Smooth muscle cell (in vitro differentiated cells): ENCODE measurements around the gene ZNF839. TPM values are rescaled to one million over a fixed set of nuclear protein-coding genes. Genes with fewer than 3 reads are reported as not detected.

ENCODE experiments used
- DNase-seq: peaks from one replicate; lab custom pipeline; 2025; ENCODE audit not compliant: unreplicated experiment; lab: John Stamatoyannopoulos, UW
- H2AFZ ChIP-seq: fragments of 200-600 bp; sonication (generic); 2 replicates; pipeline ENCODE4 v1.6.0; 2016; ENCODE audit warnings: antibody characterized with exemption, low read depth, mild to moderate bottlenecking
- H3F3A ChIP-seq: fragments of 200-600 bp; sonication (generic); 2 replicates; pipeline ENCODE4 v1.6.0; 2017; ENCODE audit warnings: antibody characterized with exemption, low read depth
- H3K27ac ChIP-seq: fragments of 200-600 bp; sonication (generic); 2 replicates; pipeline ENCODE4 v1.5.1; 2016; ENCODE audit warnings: low read depth, mild to moderate bottlenecking
- H3K27me3 ChIP-seq: fragments of 200-600 bp; sonication (generic); 2 replicates; pipeline ENCODE4 v1.6.1; 2016; ENCODE audit warnings: low read depth, mild to moderate bottlenecking
- H3K36me3 ChIP-seq: fragments of 200-600 bp; sonication (generic); 2 replicates; pipeline ENCODE4 v1.5.1; 2016; ENCODE audit warnings: low read depth
- H3K4me1 ChIP-seq: fragments of 200-600 bp; sonication (generic); 2 replicates; pipeline ENCODE4 v1.5.1; 2016; ENCODE audit warnings: low read depth
- H3K4me2 ChIP-seq: fragments of 200-600 bp; sonication (generic); 2 replicates; pipeline ENCODE4 v1.6.0; 2016; ENCODE audit warnings: mild to moderate bottlenecking
- H3K4me3 ChIP-seq: fragments of 200-600 bp; sonication (generic); 2 replicates; pipeline ENCODE4 v1.5.1; 2016; ENCODE audit warnings: mild to moderate bottlenecking
- H3K79me2 ChIP-seq: fragments of 200-600 bp; sonication (generic); 2 replicates; pipeline ENCODE4 v1.6.0; 2016; ENCODE audit warnings: low read depth, mild to moderate bottlenecking
- H3K9ac ChIP-seq: fragments of 200-600 bp; sonication (generic); 2 replicates; pipeline ENCODE4 v1.6.0; 2016; ENCODE audit warnings: low read depth
- H3K9me3 ChIP-seq: fragments of 200-600 bp; sonication (generic); replicated peaks from 2 replicates; pipeline ENCODE4 v1.5.1; 2016; ENCODE audit warnings: low read depth
- H4K20me1 ChIP-seq: fragments of 200-600 bp; sonication (generic); 2 replicates; pipeline ENCODE4 v1.6.0; 2016; ENCODE audit warnings: low read depth
- CTCF ChIP-seq: fragments of 200-600 bp; sonication (generic); IDR thresholded peaks from 2 replicates; pipeline ENCODE4 v1.5.1; 2017; ENCODE audit warnings: borderline replicate concordance, mild to moderate bottlenecking, antibody characterized with exemption; ENCODE audit not compliant: insufficient read depth, poor library complexity, severe bottlenecking
- WGBS: methylation state at CpG from one replicate; pipeline ENCODE4 v1.1.7; 2016; ENCODE audit warnings: low lambda C conversion rate; 5-methylcytosine and 5-hydroxymethylcytosine counted together
- polyA plus RNA-seq: library from polyadenylated mRNA; unstranded; fragments of >200 nt; fragmentation: Nextera tagmentation; extraction: Ambion mirVana; gene quantifications from 2 replicates; pipeline ENCODE4 v1.2.1, GENCODE V29; 2016
- total RNA-seq: library from RNA; depleted of rRNA; stranded (reverse); fragments of >200 nt; gene quantifications from 2 replicates; pipeline ENCODE4 v1.2.3, GENCODE V29; 2014

The ZNF839 gene
- total and polyA plus RNA-seq, 2 experiments from 2014 or later: 4.0 to 13.1 TPM

- Histone ChIP-seq H3K4me1 (peaks cover 21% of the 10 kb centered on the region), H3F3A (peaks cover 7% of the 10 kb centered on the region), H3K9ac (no peak overlapping the region), H3K4me3 (peak overlapping the region; percentile 63), H3K27me3 (no peaks in the 10 kb centered on the region), H3K79me2 (peaks cover 4% of the 10 kb centered on the region), H4K20me1 (no peaks in the 10 kb centered on the region), H3K9me3 (no peaks in the 10 kb centered on the region), H3K27ac (peak overlapping the region; percentile 8), H3K4me2 (peak overlapping the region; percentile 85), H2AFZ (peak overlapping the region; percentile 40), H3K36me3 (no peaks in the 10 kb centered on the region)
- no peak for DNase-seq
- TF ChIP-seq CTCF: no peak
- 67% methylated on average over 12 of the region's 12 CpGs for WGBS
These were observed 1.8 kb upstream of the ZNF839 start for GRCh38 chr14:102317564-102318248.

- Histone ChIP-seq H3K27ac (no peak overlapping the region), H3K9ac (peak overlapping the region; percentile 93), H4K20me1 (no peaks in the 10 kb centered on the region), H3K27me3 (no peaks in the 10 kb centered on the region), H3K4me2 (peak overlapping the region; percentile 88), H3K9me3 (no peaks in the 10 kb centered on the region), H3K4me3 (peak overlapping the region; percentile 88), H2AFZ (peak overlapping the region; percentile 99), H3K4me1 (peaks cover 18% of the 10 kb centered on the region), H3K36me3 (no peaks in the 10 kb centered on the region), H3F3A (peaks cover 7% of the 10 kb centered on the region), H3K79me2 (peaks cover 4% of the 10 kb centered on the region)
- no peak for TF ChIP-seq CTCF
- no peak for DNase-seq
- 88% methylated on average over 15 of the region's 15 CpGs for WGBS
These were observed 717 bp upstream of the ZNF839 start for GRCh38 chr14:102318781-102319276.

- peak overlapping the region; percentile 88 for H3K4me2 ChIP-seq
- WGBS: 14% methylated on average over 23 of the region's 30 CpGs
- peaks cover 17% of the 10 kb centered on the region for H3K4me1 ChIP-seq
- peaks cover 4% of the 10 kb centered on the region for H3K79me2 ChIP-seq
- H3K27me3 ChIP-seq: no peaks in the 10 kb centered on the region
- no peaks in the 10 kb centered on the region for H3K36me3 ChIP-seq
- H3K4me3 ChIP-seq: peak overlapping the region; percentile 88
- no peak for TF ChIP-seq CTCF
- H3K9ac ChIP-seq: peak overlapping the region; percentile 93
- peak overlapping the region; percentile 54 for H3K27ac ChIP-seq
- H3F3A ChIP-seq: peaks cover 7% of the 10 kb centered on the region
- peak overlapping the region; percentile 73 for H2AFZ ChIP-seq
- no peaks in the 10 kb centered on the region for H3K9me3 ChIP-seq
- no peaks in the 10 kb centered on the region for H4K20me1 ChIP-seq
- no peak for DNase-seq
These were observed 601 bp downstream of the ZNF839 start for GRCh38 chr14:102320033-102320660.
